OCI-LY1 (cell line): Measurements from ENCODE around the gene IGFBP7.
"Not testable (repeated sequence)": the region's sequence is repeated elsewhere in the genome, so short reads cannot be mapped to it uniquely, and the experiment has no call there.

Experiments
- H2AFZ ChIP-seq: fragments of 200-600 bp; sonication (generic), shearing (Covaris generic); 2 replicates; pipeline ENCODE4 v1.6.0; 2014; ENCODE audit warnings: antibody characterized with exemption, mild to moderate bottlenecking, low read length
- H3F3A ChIP-seq: fragments of 200-600 bp; sonication (generic), shearing (Covaris generic); 2 replicates; pipeline ENCODE4 v1.6.0; 2014; ENCODE audit warnings: mild to moderate bottlenecking, antibody characterized with exemption, low read length, moderate library complexity; ENCODE audit not compliant: insufficient read depth
- H3K27ac ChIP-seq: fragments of 200-600 bp; sonication (generic); 2 replicates; pipeline ENCODE4 v1.5.1; 2014; ENCODE audit warnings: low read length, mixed run types, mild to moderate bottlenecking, low read depth; ENCODE audit not compliant: poor library complexity, severe bottlenecking
- H3K27me3 ChIP-seq: fragments of 200-600 bp; sonication (generic); 2 replicates; pipeline ENCODE4 v1.6.0; 2014; ENCODE audit warnings: antibody characterized with exemption, mild to moderate bottlenecking, low read length, moderate library complexity; ENCODE audit not compliant: insufficient read depth
- H3K36me3 ChIP-seq: fragments of 200-600 bp; sonication (generic); 2 replicates; pipeline ENCODE4 v1.6.1; 2014; ENCODE audit warnings: mild to moderate bottlenecking, antibody characterized with exemption, low read length, moderate library complexity, mixed read lengths; ENCODE audit not compliant: insufficient read depth
- H3K4me1 ChIP-seq: fragments of 200-600 bp; sonication (generic); 2 replicates; pipeline ENCODE4 v1.5.1; 2014; ENCODE audit warnings: mild to moderate bottlenecking, low read length, moderate library complexity; ENCODE audit not compliant: insufficient read depth, severe bottlenecking
- H3K4me2 ChIP-seq: fragments of 200-600 bp; sonication (generic), shearing (Covaris generic); 2 replicates; pipeline ENCODE4 v1.6.1; 2014; ENCODE audit warnings: low read length
- H3K4me3 ChIP-seq: fragments of 200-600 bp; sonication (generic); 2 replicates; pipeline ENCODE4 v1.5.1; 2014; ENCODE audit warnings: low read length, low read depth, mild to moderate bottlenecking, mixed read lengths; ENCODE audit not compliant: poor library complexity, severe bottlenecking
- H3K79me2 ChIP-seq: fragments of 200-600 bp; shearing (Covaris generic); 2 replicates; pipeline ENCODE4 v1.6.1; 2016; ENCODE audit warnings: mixed run types, low read length, mixed read lengths; ENCODE audit not compliant: insufficient read depth
- H3K9ac ChIP-seq: fragments of 200-600 bp; sonication (generic), shearing (Covaris generic); 2 replicates; pipeline ENCODE4 v1.6.1; 2014; ENCODE audit warnings: mild to moderate bottlenecking, low read length, mixed read lengths
- H3K9me2 ChIP-seq: fragments of 200-600 bp; sonication (generic), shearing (Covaris generic); 2 replicates; pipeline ENCODE4 v1.6.1; 2014; ENCODE audit warnings: low read depth, mild to moderate bottlenecking, low read length, mixed read lengths
- H3K9me3 ChIP-seq: fragments of 200-600 bp; shearing (Covaris generic); 2 replicates; pipeline ENCODE4 v1.6.1; 2014; ENCODE audit warnings: low read length, mixed read lengths
- H4K20me1 ChIP-seq: fragments of 200-600 bp; sonication (generic), shearing (Covaris generic); 2 replicates; pipeline ENCODE4 v1.6.0; 2016; ENCODE audit warnings: mild to moderate bottlenecking, low read length; ENCODE audit not compliant: insufficient read depth
- EZH2 ChIP-seq: fragments of 200-600 bp; sonication (generic), shearing (Covaris generic); IDR thresholded peaks from 2 replicates; pipeline ENCODE4 v1.8.0; 2017; ENCODE audit warnings: borderline replicate concordance, mixed run types, mild to moderate bottlenecking, antibody characterized with exemption, low read length, moderate library complexity, mixed read lengths
- TF ChIP-seq, protein P1 (sequence below): fragments of 200-600 bp; sonication (generic), shearing (Covaris generic); IDR thresholded peaks from 2 replicates; pipeline ENCODE4 v1.5.1; 2017; ENCODE audit warnings: mild to moderate bottlenecking, antibody characterized with exemption, low read length, moderate library complexity, mixed read lengths

IGFBP7 gene

DNA sequence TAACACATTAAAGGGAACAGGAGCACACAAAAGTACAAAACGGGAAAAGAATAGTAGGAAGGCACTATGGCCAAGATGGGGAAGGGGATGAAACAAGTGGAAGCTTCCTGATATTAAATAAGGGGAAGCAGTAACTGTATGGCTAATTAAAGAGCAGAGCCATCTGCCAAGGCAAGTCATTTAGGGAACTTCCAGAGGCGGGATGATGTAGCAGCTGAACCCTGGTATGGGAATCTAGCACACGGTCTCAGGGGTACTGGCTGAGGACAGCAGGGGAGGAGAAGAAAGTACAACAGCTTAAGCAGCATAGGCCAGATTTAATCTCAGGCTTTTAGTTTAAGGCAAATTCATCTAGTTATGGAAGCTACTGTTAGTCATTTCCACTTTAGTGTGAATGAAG is 59.1 kb downstream of the IGFBP7 start:
- Histone ChIP-seq H3K4me1 (no peaks in the 10 kb centered on the region), H3K36me3 (no peaks in the 10 kb centered on the region), H3K79me2 (no peaks in the 10 kb centered on the region), H4K20me1 (no peaks in the 10 kb centered on the region), H3K9me2 (no peaks in the 10 kb centered on the region), H3K27ac (no peak overlapping the region), H3K9ac (no peak overlapping the region), H3K4me3 (no peak overlapping the region), H3K27me3 (peaks cover 4% of the 10 kb centered on the region; the same call in 1 of the 2 replicates), H2AFZ (no peak overlapping the region), H3F3A (no peaks in the 10 kb centered on the region), H3K4me2 (no peak overlapping the region), H3K9me3 (no peaks in the 10 kb centered on the region)
- no peak for TF ChIP-seq EZH2
- TF ChIP-seq, protein P1, sequence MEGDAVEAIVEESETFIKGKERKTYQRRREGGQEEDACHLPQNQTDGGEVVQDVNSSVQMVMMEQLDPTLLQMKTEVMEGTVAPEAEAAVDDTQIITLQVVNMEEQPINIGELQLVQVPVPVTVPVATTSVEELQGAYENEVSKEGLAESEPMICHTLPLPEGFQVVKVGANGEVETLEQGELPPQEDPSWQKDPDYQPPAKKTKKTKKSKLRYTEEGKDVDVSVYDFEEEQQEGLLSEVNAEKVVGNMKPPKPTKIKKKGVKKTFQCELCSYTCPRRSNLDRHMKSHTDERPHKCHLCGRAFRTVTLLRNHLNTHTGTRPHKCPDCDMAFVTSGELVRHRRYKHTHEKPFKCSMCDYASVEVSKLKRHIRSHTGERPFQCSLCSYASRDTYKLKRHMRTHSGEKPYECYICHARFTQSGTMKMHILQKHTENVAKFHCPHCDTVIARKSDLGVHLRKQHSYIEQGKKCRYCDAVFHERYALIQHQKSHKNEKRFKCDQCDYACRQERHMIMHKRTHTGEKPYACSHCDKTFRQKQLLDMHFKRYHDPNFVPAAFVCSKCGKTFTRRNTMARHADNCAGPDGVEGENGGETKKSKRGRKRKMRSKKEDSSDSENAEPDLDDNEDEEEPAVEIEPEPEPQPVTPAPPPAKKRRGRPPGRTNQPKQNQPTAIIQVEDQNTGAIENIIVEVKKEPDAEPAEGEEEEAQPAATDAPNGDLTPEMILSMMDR, result no peak

DNA sequence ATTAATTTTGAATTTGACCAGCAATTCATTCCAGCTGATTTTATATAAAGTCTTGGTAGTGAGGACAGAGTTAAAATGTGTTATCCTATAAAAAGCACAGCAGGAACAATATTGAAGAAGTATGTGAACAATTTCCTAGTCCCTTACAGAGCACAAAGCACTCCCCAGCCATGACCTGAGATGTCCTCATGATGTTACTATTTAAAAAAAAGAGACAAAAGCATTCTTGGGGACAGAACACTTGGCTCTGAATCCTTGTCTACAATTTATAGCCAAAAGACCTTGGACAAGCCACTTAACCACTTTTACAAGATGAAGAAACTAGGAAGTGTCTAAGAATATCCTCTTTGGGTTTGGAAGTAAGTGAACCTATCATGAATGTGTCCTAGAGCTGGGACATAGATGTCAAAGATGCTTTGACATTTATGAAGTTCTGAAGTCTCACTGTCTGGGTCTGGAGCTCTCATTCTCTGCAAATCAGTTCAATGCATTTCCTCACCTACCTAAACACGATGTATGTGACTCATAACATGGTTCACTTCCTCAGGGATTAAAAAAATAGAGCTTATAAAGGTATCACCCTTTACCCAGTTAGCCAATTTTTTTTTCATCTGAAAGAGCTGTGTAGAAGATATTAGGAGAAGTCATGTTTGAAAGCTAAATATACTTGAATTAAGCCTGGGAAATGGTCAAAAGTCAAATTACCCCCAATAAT is 61.4 kb downstream of the IGFBP7 start:
- Histone ChIP-seq H3K4me2 (no peak overlapping the region), H3K27ac (no peak overlapping the region), H3K79me2 (no peaks in the 10 kb centered on the region)

DNA sequence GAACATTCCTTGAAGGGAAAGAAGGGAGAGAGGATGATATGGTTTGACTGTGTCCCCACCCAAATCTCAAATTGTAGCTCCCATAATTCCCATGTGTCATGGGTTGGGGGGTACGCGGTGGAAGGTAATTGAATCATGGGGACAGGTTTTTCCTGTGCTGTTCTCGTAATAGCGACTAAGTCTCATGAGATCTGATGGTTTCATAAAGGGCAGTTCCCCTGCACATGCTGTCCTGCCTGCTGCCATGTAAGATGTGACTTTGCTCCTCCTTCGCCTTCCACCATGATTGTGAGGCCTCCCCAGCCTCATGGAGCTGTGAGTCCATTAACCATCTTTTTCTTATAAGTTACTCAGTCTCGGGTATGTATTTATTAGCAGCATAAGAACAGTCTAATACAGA is 63.1 kb downstream of the IGFBP7 start:
- not testable (repeated sequence) for H2AFZ ChIP-seq, H3K27ac ChIP-seq, H3K4me1 ChIP-seq, H3K27me3 ChIP-seq, H3K9me3 ChIP-seq, H3K9ac ChIP-seq, H3K36me3 ChIP-seq, H3F3A ChIP-seq, H3K79me2 ChIP-seq, H3K4me2 ChIP-seq, H3K4me3 ChIP-seq, H3K9me2 ChIP-seq, H4K20me1 ChIP-seq

More for the DNA sequence above, 61.4 kb downstream of the IGFBP7 start:
- H3K9ac ChIP-seq, result no peak overlapping the region
- no peak overlapping the region for H3K4me3 ChIP-seq
- H3K36me3 ChIP-seq, result no peaks in the 10 kb centered on the region
- no peaks in the 10 kb centered on the region for H3F3A ChIP-seq
- H3K4me1 ChIP-seq, result no peaks in the 10 kb centered on the region
- no peaks in the 10 kb centered on the region for H3K9me3 ChIP-seq
- H2AFZ ChIP-seq, result no peak overlapping the region
- no peaks in the 10 kb centered on the region for H3K27me3 ChIP-seq
- H3K9me2 ChIP-seq, result no peaks in the 10 kb centered on the region
- no peaks in the 10 kb centered on the region for H4K20me1 ChIP-seq
- TF ChIP-seq EZH2, result no peak
- TF ChIP-seq, protein P1, result no peak

DNA sequence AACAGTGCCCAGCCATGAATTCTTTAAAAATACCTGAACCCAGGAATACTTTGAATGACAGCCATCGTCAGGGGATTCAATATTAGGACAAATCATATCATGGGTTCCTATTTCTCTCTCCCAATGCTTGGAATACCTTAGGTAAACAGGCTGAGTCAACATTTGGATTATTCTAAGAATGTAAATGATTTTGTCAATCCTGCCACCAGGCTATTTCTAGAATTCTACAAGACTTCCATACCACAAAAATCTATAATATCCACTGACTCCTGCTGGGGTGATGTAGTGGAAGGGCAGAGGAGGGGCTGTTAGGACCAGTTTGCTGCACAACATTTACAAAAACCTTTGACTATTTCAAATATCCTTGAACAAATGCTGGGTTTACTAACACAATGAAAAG is 65.2 kb downstream of the IGFBP7 start:
- Histone ChIP-seq H2AFZ (no peak overlapping the region), H3K9me3 (no peaks in the 10 kb centered on the region), H3K27me3 (no peaks in the 10 kb centered on the region), H3K36me3 (no peaks in the 10 kb centered on the region), H3K9me2 (no peaks in the 10 kb centered on the region), H3K4me2 (no peak overlapping the region), H3K4me1 (no peaks in the 10 kb centered on the region), H3K9ac (no peak overlapping the region), H3K4me3 (no peak overlapping the region), H4K20me1 (no peaks in the 10 kb centered on the region), H3K79me2 (no peaks in the 10 kb centered on the region), H3K27ac (no peak overlapping the region), H3F3A (no peaks in the 10 kb centered on the region)
- no peak for TF ChIP-seq EZH2
- TF ChIP-seq, protein P1, result no peak
